CD14-positive monocyte (primary cell): ENCODE data around the gene PELO. TPM values are rescaled to one million over a fixed set of nuclear protein-coding genes. Genes with fewer than 3 reads are reported as not detected.
A peak's percentile ranks its signal among the peaks of the same experiment; 100 is the strongest.

Experiments used
- DNase-seq, 3 donors: peaks; one replicate each; pipeline ENCODE4 v3.0.0-alpha.2; 2011 to 2022
- H2AFZ ChIP-seq: 2 replicates; pipeline ENCODE4 v1.6.0; 2012; ENCODE audit warnings: mild to moderate bottlenecking, low read depth, low read length, inconsistent platforms; ENCODE audit not compliant: insufficient read depth, poor library complexity, severe bottlenecking
- H3K27ac ChIP-seq, 2 donors: 1 replicate in 1 of 2; 2 replicates in 1 of 2; pipeline ENCODE4 v1.5.1; 2012 to 2013; ENCODE audit warnings: low read length in 2 of 2, control low read depth in 1 of 2, inconsistent platforms in 1 of 2, low read depth in 1 of 2, mild to moderate bottlenecking in 1 of 2
- H3K27me3 ChIP-seq, 2 donors: one replicate each; pipeline versions ENCODE4 v1.6.0 to v1.6.1; 2011 to 2013; ENCODE audit warnings: low read length in 2 of 2; ENCODE audit not compliant: control insufficient read depth in 2 of 2, insufficient read depth in 2 of 2
- H3K36me3 ChIP-seq, 2 donors: replicated peaks in 1 of 2; 1 replicate in 1 of 2; 2 replicates in 1 of 2; pipeline versions ENCODE4 v1.5.1 to v1.6.1; 2012 to 2013; ENCODE audit warnings: low read length in 2 of 2, control low read depth in 1 of 2, inconsistent platforms in 1 of 2, mild to moderate bottlenecking in 1 of 2; ENCODE audit not compliant: insufficient read depth in 2 of 2, control insufficient read depth in 1 of 2
- H3K4me1 ChIP-seq, 2 donors: 1 replicate in 1 of 2; 2 replicates in 1 of 2; pipeline versions ENCODE4 v1.5.1 to v1.6.1; 2012 to 2013; ENCODE audit warnings: low read length in 2 of 2, control low read depth in 1 of 2, inconsistent platforms in 1 of 2, mild to moderate bottlenecking in 1 of 2, moderate library complexity in 1 of 2; ENCODE audit not compliant: insufficient read depth in 2 of 2, control insufficient read depth in 1 of 2
- H3K4me2 ChIP-seq: replicated peaks from 2 replicates; pipeline ENCODE3; 2012; ENCODE audit warnings: low read length, moderate library complexity, mild to moderate bottlenecking; ENCODE audit not compliant: poor library complexity, severe bottlenecking; ENCODE audit errors: extremely low read depth
- H3K4me3 ChIP-seq, 3 experiments: fragments of 200-600 bp in 1 of 3; sonication (generic) in 1 of 3; replicated peaks in 1 of 3; 1 replicate in 2 of 3; 2 replicates in 1 of 3; pipeline ENCODE4 v1.5.1; 2011 to 2013; ENCODE audit warnings: low read length in 3 of 3, mild to moderate bottlenecking in 3 of 3, control low read depth in 2 of 3, low read depth in 2 of 3, inconsistent platforms in 1 of 3, moderate library complexity in 1 of 3
- H3K79me2 ChIP-seq: 2 replicates; pipeline ENCODE4 v1.6.0; 2012; ENCODE audit warnings: mild to moderate bottlenecking, control low read depth, inconsistent platforms, low read length, moderate library complexity; ENCODE audit not compliant: insufficient read depth
- H3K9ac ChIP-seq: 2 replicates; pipeline ENCODE4 v1.6.0; 2017; ENCODE audit warnings: low read length, mild to moderate bottlenecking; ENCODE audit not compliant: insufficient read depth, poor library complexity, severe bottlenecking
- H3K9me3 ChIP-seq, 2 donors: replicated peaks in 1 of 2; 1 replicate in 1 of 2; 2 replicates in 1 of 2; pipeline versions ENCODE4 v1.5.1 to v1.6.1; 2012 to 2013; ENCODE audit warnings: low read length in 2 of 2, control low read depth in 1 of 2; ENCODE audit not compliant: control insufficient read depth in 1 of 2, insufficient read depth in 1 of 2
- H4K20me1 ChIP-seq: 2 replicates; pipeline ENCODE4 v1.6.0; 2012; ENCODE audit warnings: mild to moderate bottlenecking, low read length, control low read depth, moderate library complexity; ENCODE audit not compliant: insufficient read depth
- H3K27ac Mint-ChIP-seq, 7 donors: one replicate each; pipeline ENCODE4 v1.8.0; 2020; ENCODE audit warnings: mild to moderate bottlenecking in 7 of 7, mixed read lengths in 7 of 7, moderate library complexity in 6 of 7, inconsistent platforms in 2 of 7
- H3K27me3 Mint-ChIP-seq, 3 donors: one replicate each; pipeline ENCODE4 v1.8.0; 2021 to 2022; ENCODE audit warnings: low read depth in 3 of 3, mild to moderate bottlenecking in 3 of 3, mixed read lengths in 3 of 3, moderate library complexity in 3 of 3, inconsistent platforms in 1 of 3
- H3K36me3 Mint-ChIP-seq, 2 donors: one replicate each; pipeline ENCODE4 v1.8.0; 2020; ENCODE audit warnings: mixed read lengths in 2 of 2, inconsistent platforms in 1 of 2, mild to moderate bottlenecking in 1 of 2
- H3K4me1 Mint-ChIP-seq: one replicate; pipeline ENCODE4 v1.8.0; 2020; ENCODE audit warnings: mild to moderate bottlenecking, mixed read lengths
- H3K4me3 Mint-ChIP-seq, 2 donors: one replicate each; pipeline ENCODE4 v1.8.0; 2020; ENCODE audit warnings: mild to moderate bottlenecking in 2 of 2, mixed read lengths in 2 of 2, moderate library complexity in 1 of 2
- H3K9me3 Mint-ChIP-seq, 7 donors: one replicate each; pipeline ENCODE4 v1.8.0; 2020 to 2022; ENCODE audit warnings: mixed read lengths in 7 of 7, mild to moderate bottlenecking in 6 of 7, moderate library complexity in 6 of 7, inconsistent platforms in 2 of 7
- CTCF ChIP-seq: fragments of 200-600 bp; IDR thresholded peaks from one replicate; pipeline ENCODE4 v1.8.0; 2022; ENCODE audit warnings: antibody characterized with exemption, mild to moderate bottlenecking
- WGBS: methylation state at CpG from one replicate; pipeline ENCODE4 v1.1.5; 2013; ENCODE audit warnings: missing lambda C conversion rate; ENCODE audit not compliant: insufficient coverage; 5-methylcytosine and 5-hydroxymethylcytosine counted together
- intact Hi-C, 2 donors: fragments of 100-400 bp; cut with micrococcal nuclease; formaldehyde crosslinking; loops; one replicate each; pipeline versions ENCODE4 v1.15.0 to v1.15.1; 2023
- polyA plus RNA-seq, 3 donors: library from polyadenylated mRNA; depleted of rRNA in 1 of 3; unstranded in 2 of 3; stranded (reverse) in 1 of 3; fragments of 300-500 nt in 2 of 3; fragments of >200 nt in 1 of 3; fragmentation: Illumina TruSeq in 2 of 3; gene quantifications; 1 replicate in 2 of 3; 2 replicates in 1 of 3; pipeline ENCODE4 v1.2.3, GENCODE V29; 2012 to 2021

Gene PELO
- polyA plus RNA-seq, 3 donors: 1.8 to 4.4 (median 2.1) TPM

- Mint-ChIP-seq H3K9me3 (peaks cover 0 to 1% (median 0%) of the 10 kb centered on the region in 7 donors), H3K27ac (peak overlapping the region; percentile 94 to 99 (median 98)), H3K27me3 (no peaks in the 10 kb centered on the region), H3K36me3 (peaks cover 0 to 3% of the 10 kb centered on the region in 2 donors), H3K4me1 (peaks cover 39% of the 10 kb centered on the region), H3K4me3 (no peak overlapping the region)
- H2AFZ ChIP-seq: no peak overlapping the region
- no peak for DNase-seq
- no peaks in the 10 kb centered on the region for H4K20me1 ChIP-seq
- peak overlapping the region; percentile 86 to 93 for H3K27ac ChIP-seq
- intact Hi-C loops: no loop called here
- H3K36me3 ChIP-seq: no peaks in the 10 kb centered on the region
- no peaks in the 10 kb centered on the region for H3K9me3 ChIP-seq
- no CpG with 5 or more reads among the region's 1 CpG for WGBS
- H3K4me3 ChIP-seq: peak overlapping the region in 1 of 3 experiments; percentile 53
- H3K4me2 ChIP-seq: peak overlapping the region; percentile 54
- H3K27me3 ChIP-seq: no peaks in the 10 kb centered on the region
- TF ChIP-seq CTCF: no peak
- peaks cover 38 to 48% of the 10 kb centered on the region in 2 donors for H3K4me1 ChIP-seq
- H3K9ac ChIP-seq: peak overlapping the region; percentile 56
- no peaks in the 10 kb centered on the region for H3K79me2 ChIP-seq
These were observed 22.7 kb downstream of the PELO start for GRCh38 chr5:52810426-52810825.

GRCh38 chr5:52811067-52811749 is 23.5 kb downstream of the PELO start:
- Histone ChIP-seq H3K9me3 (no peaks in the 10 kb centered on the region), H2AFZ (no peak overlapping the region), H3K4me2 (peak overlapping the region; percentile 25), H3K9ac (no peak overlapping the region), H3K27ac (peak overlapping the region in 1 of 2 donors; percentile 93), H3K4me1 (peaks cover 36 to 40% of the 10 kb centered on the region in 2 donors), H4K20me1 (no peaks in the 10 kb centered on the region), H3K79me2 (no peaks in the 10 kb centered on the region), H3K4me3 (no peak overlapping the region), H3K36me3 (no peaks in the 10 kb centered on the region), H3K27me3 (no peaks in the 10 kb centered on the region)
- peak; percentile 87 to 96 (median 94) for DNase-seq
- no peak for TF ChIP-seq CTCF
- Mint-ChIP-seq H3K36me3 (peaks cover 0 to 3% of the 10 kb centered on the region in 2 donors), H3K4me3 (no peak overlapping the region), H3K27ac (peak overlapping the region; percentile 94 to 99 (median 98)), H3K9me3 (peaks cover 0 to 1% (median 0%) of the 10 kb centered on the region in 7 donors), H3K4me1 (peaks cover 33% of the 10 kb centered on the region), H3K27me3 (no peaks in the 10 kb centered on the region)
- no CpG with 5 or more reads among the region's 3 CpGs for WGBS
- intact Hi-C loops: no loop called here
